H1 (cell line): Measurements from ENCODE around the gene BSND. TPM values are rescaled to one million over a fixed set of nuclear protein-coding genes. Genes with fewer than 3 reads are reported as not detected.

Experiments used
- BCL11A ChIP-seq, 2 experiments: IDR thresholded peaks; one replicate each; pipeline ENCODE4 v1.6.1; 2011; ENCODE audit warnings: low read depth in 2 of 2, low read length in 2 of 2, mild to moderate bottlenecking in 2 of 2
- FOSL1 ChIP-seq: IDR thresholded peaks from 2 replicates; pipeline ENCODE4 v1.6.1; 2011; ENCODE audit warnings: mild to moderate bottlenecking, low read depth, low read length, moderate library complexity; ENCODE audit not compliant: insufficient read depth
- NRF1 ChIP-seq: IDR thresholded peaks from 2 replicates; pipeline ENCODE4 v1.6.1; 2011; ENCODE audit warnings: mild to moderate bottlenecking, low read depth, low read length, improper control_type of control experiment
- TAF1 ChIP-seq: IDR thresholded peaks from 2 replicates; pipeline ENCODE4 v1.6.1; 2011; ENCODE audit warnings: mild to moderate bottlenecking, low read depth, low read length
- TEAD4 ChIP-seq: IDR thresholded peaks from 2 replicates; pipeline ENCODE4 v1.6.1; 2012; ENCODE audit warnings: low read depth, low read length, inconsistent platforms, mixed read lengths
- polyA plus RNA-seq, 7 experiments: library from polyadenylated mRNA; depleted of rRNA in 3 of 7; stranded (reverse) in 5 of 7; unstranded in 2 of 7; fragments of >200 nt in 5 of 7; fragments of 200-250 nt in 2 of 7; gene quantifications; 1 replicate in 5 of 7; 2 replicates in 1 of 7; 4 replicates in 1 of 7; pipeline versions ENCODE4 v1.2.1 to v1.2.3, GENCODE V29; 2011 to 2013; ENCODE audit warnings: missing spikeins in 2 of 7, mixed read lengths in 2 of 7
- total RNA-seq: library from RNA; stranded (reverse); fragmentation: NEBNext Ultra II Directional; extraction: Animal tissue kit (Norgen Biotek cat#: 25700); gene quantifications from 2 replicates; pipeline ENCODE4 v1.2.1, GENCODE V29; 2021
- TF ChIP-seq, protein P1 (sequence below): fragments of 300-600 bp; sonication (generic); IDR thresholded peaks from 2 replicates; pipeline ENCODE4 v1.7.1; 2012; ENCODE audit warnings: low read length, moderate library complexity, mild to moderate bottlenecking, inconsistent platforms; ENCODE audit not compliant: insufficient replicate concordance
- TF ChIP-seq, protein P2 (sequence below): IDR thresholded peaks from 2 replicates; pipeline ENCODE4 v1.6.1; 2012; ENCODE audit warnings: low read length, inconsistent platforms

The BSND gene
- total and polyA plus RNA-seq, 2 of the 8 experiments (the other 6 are each of a cell fraction or from before 2014, with no cell fraction given), result 0.43 to 0.68 TPM

DNA sequence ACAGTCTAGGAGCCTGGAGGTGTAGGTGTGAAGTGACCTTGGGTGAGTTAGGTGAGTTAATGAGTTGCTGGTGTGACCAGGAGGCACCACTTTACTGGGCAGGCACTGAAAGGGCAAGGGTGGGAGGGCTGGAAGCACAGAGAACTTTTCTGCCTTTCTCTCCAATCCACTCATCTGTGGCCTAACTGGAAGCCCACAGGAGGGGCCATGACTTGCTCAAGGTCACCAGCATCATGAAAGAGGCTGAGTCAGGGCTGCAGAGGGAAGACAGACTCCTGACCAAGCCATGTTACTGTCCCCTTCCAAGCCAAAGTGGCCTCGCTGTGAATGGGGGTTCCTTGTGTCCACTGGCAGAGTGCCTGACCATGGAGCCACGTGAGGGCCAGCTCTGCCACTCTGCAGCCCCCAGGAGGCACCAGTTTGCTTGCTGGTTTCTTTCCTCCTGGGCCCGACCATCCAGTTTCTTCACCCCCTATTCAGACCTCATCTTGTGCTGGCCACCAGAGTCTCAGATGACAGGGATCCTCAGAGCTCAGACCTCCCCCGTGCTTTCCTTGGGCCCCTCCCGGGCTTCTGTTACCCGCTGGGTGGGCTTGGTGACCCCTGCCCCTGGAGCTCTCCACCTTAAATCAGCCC is 4.3 kb upstream of the BSND start (continued):
- TF ChIP-seq, protein P1, sequence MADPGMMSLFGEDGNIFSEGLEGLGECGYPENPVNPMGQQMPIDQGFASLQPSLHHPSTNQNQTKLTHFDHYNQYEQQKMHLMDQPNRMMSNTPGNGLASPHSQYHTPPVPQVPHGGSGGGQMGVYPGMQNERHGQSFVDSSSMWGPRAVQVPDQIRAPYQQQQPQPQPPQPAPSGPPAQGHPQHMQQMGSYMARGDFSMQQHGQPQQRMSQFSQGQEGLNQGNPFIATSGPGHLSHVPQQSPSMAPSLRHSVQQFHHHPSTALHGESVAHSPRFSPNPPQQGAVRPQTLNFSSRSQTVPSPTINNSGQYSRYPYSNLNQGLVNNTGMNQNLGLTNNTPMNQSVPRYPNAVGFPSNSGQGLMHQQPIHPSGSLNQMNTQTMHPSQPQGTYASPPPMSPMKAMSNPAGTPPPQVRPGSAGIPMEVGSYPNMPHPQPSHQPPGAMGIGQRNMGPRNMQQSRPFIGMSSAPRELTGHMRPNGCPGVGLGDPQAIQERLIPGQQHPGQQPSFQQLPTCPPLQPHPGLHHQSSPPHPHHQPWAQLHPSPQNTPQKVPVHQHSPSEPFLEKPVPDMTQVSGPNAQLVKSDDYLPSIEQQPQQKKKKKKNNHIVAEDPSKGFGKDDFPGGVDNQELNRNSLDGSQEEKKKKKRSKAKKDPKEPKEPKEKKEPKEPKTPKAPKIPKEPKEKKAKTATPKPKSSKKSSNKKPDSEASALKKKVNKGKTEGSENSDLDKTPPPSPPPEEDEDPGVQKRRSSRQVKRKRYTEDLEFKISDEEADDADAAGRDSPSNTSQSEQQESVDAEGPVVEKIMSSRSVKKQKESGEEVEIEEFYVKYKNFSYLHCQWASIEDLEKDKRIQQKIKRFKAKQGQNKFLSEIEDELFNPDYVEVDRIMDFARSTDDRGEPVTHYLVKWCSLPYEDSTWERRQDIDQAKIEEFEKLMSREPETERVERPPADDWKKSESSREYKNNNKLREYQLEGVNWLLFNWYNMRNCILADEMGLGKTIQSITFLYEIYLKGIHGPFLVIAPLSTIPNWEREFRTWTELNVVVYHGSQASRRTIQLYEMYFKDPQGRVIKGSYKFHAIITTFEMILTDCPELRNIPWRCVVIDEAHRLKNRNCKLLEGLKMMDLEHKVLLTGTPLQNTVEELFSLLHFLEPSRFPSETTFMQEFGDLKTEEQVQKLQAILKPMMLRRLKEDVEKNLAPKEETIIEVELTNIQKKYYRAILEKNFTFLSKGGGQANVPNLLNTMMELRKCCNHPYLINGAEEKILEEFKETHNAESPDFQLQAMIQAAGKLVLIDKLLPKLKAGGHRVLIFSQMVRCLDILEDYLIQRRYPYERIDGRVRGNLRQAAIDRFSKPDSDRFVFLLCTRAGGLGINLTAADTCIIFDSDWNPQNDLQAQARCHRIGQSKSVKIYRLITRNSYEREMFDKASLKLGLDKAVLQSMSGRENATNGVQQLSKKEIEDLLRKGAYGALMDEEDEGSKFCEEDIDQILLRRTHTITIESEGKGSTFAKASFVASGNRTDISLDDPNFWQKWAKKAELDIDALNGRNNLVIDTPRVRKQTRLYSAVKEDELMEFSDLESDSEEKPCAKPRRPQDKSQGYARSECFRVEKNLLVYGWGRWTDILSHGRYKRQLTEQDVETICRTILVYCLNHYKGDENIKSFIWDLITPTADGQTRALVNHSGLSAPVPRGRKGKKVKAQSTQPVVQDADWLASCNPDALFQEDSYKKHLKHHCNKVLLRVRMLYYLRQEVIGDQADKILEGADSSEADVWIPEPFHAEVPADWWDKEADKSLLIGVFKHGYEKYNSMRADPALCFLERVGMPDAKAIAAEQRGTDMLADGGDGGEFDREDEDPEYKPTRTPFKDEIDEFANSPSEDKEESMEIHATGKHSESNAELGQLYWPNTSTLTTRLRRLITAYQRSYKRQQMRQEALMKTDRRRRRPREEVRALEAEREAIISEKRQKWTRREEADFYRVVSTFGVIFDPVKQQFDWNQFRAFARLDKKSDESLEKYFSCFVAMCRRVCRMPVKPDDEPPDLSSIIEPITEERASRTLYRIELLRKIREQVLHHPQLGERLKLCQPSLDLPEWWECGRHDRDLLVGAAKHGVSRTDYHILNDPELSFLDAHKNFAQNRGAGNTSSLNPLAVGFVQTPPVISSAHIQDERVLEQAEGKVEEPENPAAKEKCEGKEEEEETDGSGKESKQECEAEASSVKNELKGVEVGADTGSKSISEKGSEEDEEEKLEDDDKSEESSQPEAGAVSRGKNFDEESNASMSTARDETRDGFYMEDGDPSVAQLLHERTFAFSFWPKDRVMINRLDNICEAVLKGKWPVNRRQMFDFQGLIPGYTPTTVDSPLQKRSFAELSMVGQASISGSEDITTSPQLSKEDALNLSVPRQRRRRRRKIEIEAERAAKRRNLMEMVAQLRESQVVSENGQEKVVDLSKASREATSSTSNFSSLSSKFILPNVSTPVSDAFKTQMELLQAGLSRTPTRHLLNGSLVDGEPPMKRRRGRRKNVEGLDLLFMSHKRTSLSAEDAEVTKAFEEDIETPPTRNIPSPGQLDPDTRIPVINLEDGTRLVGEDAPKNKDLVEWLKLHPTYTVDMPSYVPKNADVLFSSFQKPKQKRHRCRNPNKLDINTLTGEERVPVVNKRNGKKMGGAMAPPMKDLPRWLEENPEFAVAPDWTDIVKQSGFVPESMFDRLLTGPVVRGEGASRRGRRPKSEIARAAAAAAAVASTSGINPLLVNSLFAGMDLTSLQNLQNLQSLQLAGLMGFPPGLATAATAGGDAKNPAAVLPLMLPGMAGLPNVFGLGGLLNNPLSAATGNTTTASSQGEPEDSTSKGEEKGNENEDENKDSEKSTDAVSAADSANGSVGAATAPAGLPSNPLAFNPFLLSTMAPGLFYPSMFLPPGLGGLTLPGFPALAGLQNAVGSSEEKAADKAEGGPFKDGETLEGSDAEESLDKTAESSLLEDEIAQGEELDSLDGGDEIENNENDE, result no peak
- TF ChIP-seq FOSL1 (no peak), NRF1 (no peak), TAF1 (no peak), BCL11A (IDR thresholded peaks at IDR 0.05; ENCODE audit: low read depth in 2 of 2, low read length in 2 of 2) (no peak), TEAD4 (no peak)
- TF ChIP-seq, protein P2, sequence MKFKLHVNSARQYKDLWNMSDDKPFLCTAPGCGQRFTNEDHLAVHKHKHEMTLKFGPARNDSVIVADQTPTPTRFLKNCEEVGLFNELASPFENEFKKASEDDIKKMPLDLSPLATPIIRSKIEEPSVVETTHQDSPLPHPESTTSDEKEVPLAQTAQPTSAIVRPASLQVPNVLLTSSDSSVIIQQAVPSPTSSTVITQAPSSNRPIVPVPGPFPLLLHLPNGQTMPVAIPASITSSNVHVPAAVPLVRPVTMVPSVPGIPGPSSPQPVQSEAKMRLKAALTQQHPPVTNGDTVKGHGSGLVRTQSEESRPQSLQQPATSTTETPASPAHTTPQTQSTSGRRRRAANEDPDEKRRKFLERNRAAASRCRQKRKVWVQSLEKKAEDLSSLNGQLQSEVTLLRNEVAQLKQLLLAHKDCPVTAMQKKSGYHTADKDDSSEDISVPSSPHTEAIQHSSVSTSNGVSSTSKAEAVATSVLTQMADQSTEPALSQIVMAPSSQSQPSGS, result no peak
